ENCODE data around the gene GLRA2. TPM values are rescaled to one million over a fixed set of nuclear protein-coding genes. Genes with fewer than 3 reads are reported as not detected.
A peak's percentile ranks its signal among the peaks of the same experiment; 100 is the strongest.

GLRA2 gene
- total RNA-seq = not detected in 2 replicates

GRCh38 chrX:14529290-14529989, at the start of gene GLRA2:
GLRA2 (plus strand) TSS chrX:14529536; CDS start chrX:14530058, 522 bp downstream.
- DNase-seq (ENCODE audit: low spot score) = no peak
- Mint-ChIP-seq H3K9me3 (no peaks in the 10 kb centered on the region), H3K36me3 (ENCODE audit: low read depth) (no peaks in the 10 kb centered on the region), H3K27me3 (ENCODE audit: insufficient read depth) (no peaks in the 10 kb centered on the region), H3K4me3 (peak within 1 kb of the TSS; percentile 64), H3K27ac (no peak within 1 kb of the TSS), H3K4me1 (ENCODE audit: low read depth) (no peaks in the 10 kb centered on the region)
- intact Hi-C loops (cut with micrococcal nuclease) = no loop called here

DNA sequence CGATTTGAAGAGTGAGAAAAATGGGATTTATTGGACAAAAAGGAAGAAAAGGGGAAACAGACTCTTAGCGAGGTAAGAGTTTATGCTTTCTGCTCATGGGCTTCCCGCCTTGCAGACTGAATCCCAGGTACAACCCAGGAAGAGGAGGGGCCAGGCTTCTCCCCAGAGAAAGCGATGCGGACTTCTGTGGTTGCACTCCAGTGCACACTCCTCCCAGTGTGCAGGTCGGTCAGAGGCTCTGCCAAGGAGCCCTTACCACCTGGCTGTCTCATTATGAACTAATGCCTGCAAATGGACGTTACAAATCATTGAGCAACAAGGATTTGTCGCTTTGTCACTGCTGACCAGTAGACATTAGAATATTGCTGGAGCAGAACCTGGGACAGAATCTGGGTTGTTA, 39.9 kb upstream of the GLRA2 start:
- no peaks in the 10 kb centered on the region for H3K36me3 Mint-ChIP-seq (ENCODE audit: low read depth)
- no peak overlapping the region for H3K27ac Mint-ChIP-seq
- H3K4me1 Mint-ChIP-seq (ENCODE audit: low read depth) = peaks cover 7% of the 10 kb centered on the region
- no peak overlapping the region for H3K4me3 Mint-ChIP-seq
- DNase-seq (ENCODE audit: low spot score) = no peak
- intact Hi-C loops (cut with micrococcal nuclease) = no loop called here
- peaks cover 2% of the 10 kb centered on the region for H3K27me3 Mint-ChIP-seq (ENCODE audit: insufficient read depth)
- H3K9me3 Mint-ChIP-seq = no peaks in the 10 kb centered on the region

DNA sequence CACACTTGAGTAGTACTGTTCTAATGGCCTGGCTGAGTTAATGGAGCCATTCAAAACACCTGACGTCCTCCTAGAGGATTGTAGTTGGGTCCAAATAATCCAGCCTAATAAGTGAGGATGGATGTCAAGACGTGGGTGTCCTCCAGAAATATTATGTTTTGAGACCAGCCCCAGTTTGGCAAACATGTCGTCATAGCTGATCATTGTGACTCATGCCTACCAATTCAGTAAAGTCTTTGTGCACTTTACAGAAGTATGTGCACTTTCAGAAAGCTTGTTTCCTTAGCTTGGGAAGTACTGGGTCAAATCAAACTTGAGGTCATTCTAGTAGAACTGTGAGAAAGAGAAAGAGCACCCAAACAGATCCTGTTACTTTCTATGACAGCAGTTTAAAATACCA, 37.6 kb upstream of the GLRA2 start:
- DNase-seq (ENCODE audit: low spot score) = no peak
- Mint-ChIP-seq H3K9me3 (no peaks in the 10 kb centered on the region), H3K4me1 (ENCODE audit: low read depth) (peaks cover 8% of the 10 kb centered on the region), H3K27me3 (ENCODE audit: insufficient read depth) (peaks cover 2% of the 10 kb centered on the region), H3K4me3 (no peak overlapping the region), H3K36me3 (ENCODE audit: low read depth) (no peaks in the 10 kb centered on the region), H3K27ac (no peak overlapping the region)
- intact Hi-C loops (cut with micrococcal nuclease) = no loop called here

- H3K36me3 Mint-ChIP-seq (ENCODE audit: low read depth) = no peaks in the 10 kb centered on the region
- no peaks in the 10 kb centered on the region for H3K9me3 Mint-ChIP-seq
- H3K4me3 Mint-ChIP-seq = peak overlapping the region; percentile 75
- intact Hi-C loops (cut with micrococcal nuclease) = loop anchor here (1.0 to 5.0 kb wide), 2 partner anchors 661 to 708 kb away; no protein-coding TSS in a partner anchor
- no peak for DNase-seq (ENCODE audit: low spot score)
- peaks cover 13% of the 10 kb centered on the region for H3K4me1 Mint-ChIP-seq (ENCODE audit: low read depth)
- no peaks in the 10 kb centered on the region for H3K27me3 Mint-ChIP-seq (ENCODE audit: insufficient read depth)
- peak overlapping the region; percentile 80 for H3K27ac Mint-ChIP-seq
Measured at GRCh38 chrX:14496674-14497073, 32.7 kb upstream of the GLRA2 start.

- Mint-ChIP-seq H3K36me3 (ENCODE audit: low read depth) (no peaks in the 10 kb centered on the region), H3K27me3 (ENCODE audit: insufficient read depth) (no peaks in the 10 kb centered on the region), H3K4me3 (peak overlapping the region; percentile 75), H3K4me1 (ENCODE audit: low read depth) (peaks cover 13% of the 10 kb centered on the region), H3K27ac (peak overlapping the region; percentile 80), H3K9me3 (no peaks in the 10 kb centered on the region)
- no peak for DNase-seq (ENCODE audit: low spot score)
- intact Hi-C loops (cut with micrococcal nuclease) = loop anchor here (1.0 to 5.0 kb wide), 2 partner anchors 660 to 707 kb away; no protein-coding TSS in a partner anchor
Measured at GRCh38 chrX:14497184-14497666, 32.1 kb upstream of the GLRA2 start.

DNA sequence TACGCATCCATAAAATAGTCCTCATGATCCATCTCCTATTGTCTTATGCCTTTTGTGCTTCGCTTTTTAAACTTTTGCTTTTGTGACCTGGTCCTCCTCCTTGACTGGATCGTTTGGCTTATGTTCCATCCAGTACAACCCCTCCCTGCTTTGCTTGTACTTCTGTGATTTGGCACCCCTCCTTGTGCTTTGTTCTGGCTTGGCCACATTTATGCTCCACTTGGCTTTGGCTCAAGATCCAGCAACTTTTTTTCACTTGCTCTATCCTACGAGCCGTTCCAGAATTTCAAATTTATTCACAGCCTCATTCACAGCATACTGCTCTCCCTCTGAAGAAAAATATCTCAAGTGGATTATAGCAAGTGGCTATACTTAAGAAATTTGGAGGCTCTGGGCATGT, 28.0 kb upstream of the GLRA2 start:
- Mint-ChIP-seq H3K27ac (no peak overlapping the region), H3K36me3 (ENCODE audit: low read depth) (no peaks in the 10 kb centered on the region), H3K9me3 (no peaks in the 10 kb centered on the region), H3K27me3 (ENCODE audit: insufficient read depth) (no peaks in the 10 kb centered on the region), H3K4me1 (ENCODE audit: low read depth) (peaks cover 13% of the 10 kb centered on the region), H3K4me3 (no peak overlapping the region)
- intact Hi-C loops (cut with micrococcal nuclease) = no loop called here
- DNase-seq (ENCODE audit: low spot score) = no peak

DNA sequence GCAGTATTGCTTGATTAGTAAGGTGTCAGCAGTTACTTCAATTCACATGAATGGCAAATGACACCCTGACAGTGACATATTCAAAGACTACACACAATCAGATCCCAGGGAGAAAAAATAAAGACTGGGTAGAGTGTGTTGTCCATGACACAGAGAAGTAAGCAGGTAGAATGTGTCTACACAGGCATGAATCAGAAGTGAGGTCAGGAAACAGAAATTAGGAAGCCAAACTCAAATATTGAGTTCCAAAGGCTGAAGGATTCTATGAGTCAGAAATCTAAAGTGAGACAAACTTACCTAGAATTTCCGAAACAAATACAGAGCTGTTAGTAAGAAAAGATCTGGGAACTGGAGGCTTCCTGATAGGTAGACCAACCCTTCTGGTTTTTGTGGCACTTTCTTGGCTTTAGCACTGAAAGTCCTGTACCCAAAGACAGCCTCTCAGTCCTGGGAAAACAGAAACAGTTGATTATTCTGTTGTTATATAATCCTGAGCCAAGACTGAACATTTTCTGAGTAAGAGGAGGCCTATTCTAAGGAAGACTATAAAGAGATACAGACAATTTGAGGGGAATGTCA, 24.3 kb upstream of the GLRA2 start:
- intact Hi-C loops (cut with micrococcal nuclease) = no loop called here
- H3K27me3 Mint-ChIP-seq (ENCODE audit: insufficient read depth) = peaks cover 3% of the 10 kb centered on the region
- no peak overlapping the region for H3K4me3 Mint-ChIP-seq
- DNase-seq (ENCODE audit: low spot score) = no peak
- H3K36me3 Mint-ChIP-seq (ENCODE audit: low read depth) = no peaks in the 10 kb centered on the region
- no peaks in the 10 kb centered on the region for H3K4me1 Mint-ChIP-seq (ENCODE audit: low read depth)
- H3K27ac Mint-ChIP-seq = no peak overlapping the region
- no peaks in the 10 kb centered on the region for H3K9me3 Mint-ChIP-seq

- no peaks in the 10 kb centered on the region for H3K9me3 Mint-ChIP-seq
- no peaks in the 10 kb centered on the region for H3K36me3 Mint-ChIP-seq (ENCODE audit: low read depth)
- no peak overlapping the region for H3K4me3 Mint-ChIP-seq
- intact Hi-C loops (cut with micrococcal nuclease) = no loop called here
- H3K27ac Mint-ChIP-seq = no peak overlapping the region
- H3K27me3 Mint-ChIP-seq (ENCODE audit: insufficient read depth) = peaks cover 3% of the 10 kb centered on the region
- no peaks in the 10 kb centered on the region for H3K4me1 Mint-ChIP-seq (ENCODE audit: low read depth)
- no peak for DNase-seq (ENCODE audit: low spot score)
Measured at GRCh38 chrX:14505648-14506047, 23.7 kb upstream of the GLRA2 start.

- no peak overlapping the region for H3K27ac Mint-ChIP-seq
- H3K9me3 Mint-ChIP-seq = no peaks in the 10 kb centered on the region
Measured at GRCh38 chrX:14506866-14507265, 22.5 kb upstream of the GLRA2 start.

GRCh38 chrX:14508025-14508690, 21.2 kb upstream of the GLRA2 start:
- peaks cover 4% of the 10 kb centered on the region for H3K27me3 Mint-ChIP-seq (ENCODE audit: insufficient read depth)
- intact Hi-C loops (cut with micrococcal nuclease) = no loop called here
- no peaks in the 10 kb centered on the region for H3K9me3 Mint-ChIP-seq
- no peak for DNase-seq (ENCODE audit: low spot score)
- H3K36me3 Mint-ChIP-seq (ENCODE audit: low read depth) = no peaks in the 10 kb centered on the region
- H3K27ac Mint-ChIP-seq = no peak overlapping the region
- H3K4me1 Mint-ChIP-seq (ENCODE audit: low read depth) = no peaks in the 10 kb centered on the region
- H3K4me3 Mint-ChIP-seq = no peak overlapping the region

More at GRCh38 chrX:14506866-14507265, 22.5 kb upstream of the GLRA2 start:
- no peak for DNase-seq (ENCODE audit: low spot score)
- H3K4me3 Mint-ChIP-seq = no peak overlapping the region
- intact Hi-C loops (cut with micrococcal nuclease) = no loop called here
- no peaks in the 10 kb centered on the region for H3K4me1 Mint-ChIP-seq (ENCODE audit: low read depth)
- H3K36me3 Mint-ChIP-seq (ENCODE audit: low read depth) = no peaks in the 10 kb centered on the region
- H3K27me3 Mint-ChIP-seq (ENCODE audit: insufficient read depth) = peaks cover 3% of the 10 kb centered on the region

- Mint-ChIP-seq H3K27ac (no peak overlapping the region), H3K9me3 (no peaks in the 10 kb centered on the region), H3K36me3 (ENCODE audit: low read depth) (no peaks in the 10 kb centered on the region), H3K4me3 (no peak overlapping the region), H3K4me1 (ENCODE audit: low read depth) (no peaks in the 10 kb centered on the region), H3K27me3 (ENCODE audit: insufficient read depth) (peaks cover 5% of the 10 kb centered on the region)
- no peak for DNase-seq (ENCODE audit: low spot score)
- intact Hi-C loops (cut with micrococcal nuclease) = no loop called here
Measured at GRCh38 chrX:14509325-14510057, 19.8 kb upstream of the GLRA2 start.

DNA sequence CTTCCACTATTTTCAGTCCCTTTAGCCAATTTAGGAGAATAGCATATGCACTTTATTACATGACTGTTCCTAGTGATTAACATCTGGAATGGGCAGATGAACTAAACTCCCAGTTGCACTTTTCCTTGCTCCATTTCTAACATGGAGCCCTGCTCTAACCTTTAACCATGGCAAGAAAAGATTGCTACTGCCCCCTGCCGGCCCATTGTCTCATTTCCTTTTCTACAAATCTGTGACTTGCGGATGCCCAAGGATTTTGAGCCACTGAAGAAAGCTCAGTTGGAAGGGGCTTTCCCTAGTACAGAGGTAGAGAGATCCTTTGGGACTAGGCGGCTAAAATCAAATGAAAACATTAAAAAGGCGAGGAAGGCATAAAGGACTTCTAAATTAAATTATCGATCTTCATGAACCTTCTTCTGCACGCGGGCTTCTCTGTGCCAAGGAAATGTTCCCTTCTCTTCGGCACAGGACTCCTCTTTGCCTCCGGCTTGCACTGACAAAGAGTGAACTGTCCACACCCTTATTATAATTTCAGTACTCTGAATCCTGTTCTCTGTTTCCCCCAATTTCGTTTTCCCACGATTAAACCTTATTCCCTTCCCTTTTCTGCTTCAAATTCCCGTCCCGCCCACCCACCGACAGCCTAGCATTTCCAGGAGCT, 577 bp upstream of the GLRA2 start:
- DNase-seq (ENCODE audit: low spot score) = peak; percentile 14
- Mint-ChIP-seq H3K4me1 (ENCODE audit: low read depth) (no peaks in the 10 kb centered on the region), H3K27me3 (ENCODE audit: insufficient read depth) (no peaks in the 10 kb centered on the region), H3K27ac (no peak overlapping the region), H3K9me3 (no peaks in the 10 kb centered on the region), H3K36me3 (ENCODE audit: low read depth) (no peaks in the 10 kb centered on the region), H3K4me3 (peak overlapping the region; percentile 64)
- intact Hi-C loops (cut with micrococcal nuclease) = no loop called here
